Bronchial epithelial cell (primary cell): Measurements from ENCODE around the gene AGBL1. TPM values are rescaled to one million over a fixed set of nuclear protein-coding genes. Genes with fewer than 3 reads are reported as not detected.
A peak's percentile ranks its signal among the peaks of the same experiment; 100 is the strongest.

ENCODE experiments used
- DNase-seq: peaks from one replicate; pipeline ENCODE4 v3.0.0-alpha.2; 2010; ENCODE audit warnings: low read depth
- FAIRE-seq: peaks from 2 replicates; lab custom pipeline; 2011; peaks lifted over from hg19 to GRCh38; lab: Jason Lieb, UNC
- H3K27me3 ChIP-seq: 2 replicates; pipeline ENCODE4 v1.5.1; 2011; ENCODE audit warnings: low read length; ENCODE audit not compliant: control insufficient read depth, insufficient read depth
- H3K36me3 ChIP-seq: 2 replicates; pipeline ENCODE4 v1.5.1; 2011; ENCODE audit warnings: low read length; ENCODE audit not compliant: control insufficient read depth, insufficient read depth
- H3K4me3 ChIP-seq: 2 replicates; pipeline ENCODE4 v1.5.1; 2011; ENCODE audit warnings: mild to moderate bottlenecking, low read depth, low read length, control low read depth
- total RNA-seq: library from RNA; depleted of rRNA; stranded (reverse); fragments of >200 nt; gene quantifications from 2 replicates; pipeline ENCODE4 v1.2.1, GENCODE V29; 2014
- TF ChIP-seq, protein P1 (sequence below): IDR thresholded peaks from 2 replicates; pipeline ENCODE4 v1.5.1; 2011; ENCODE audit warnings: mild to moderate bottlenecking, moderate library complexity, low read length, control low read depth, inconsistent platforms; ENCODE audit not compliant: insufficient read depth, severe bottlenecking

The AGBL1 gene
- total RNA-seq, 1 donor from 2014 or later, result not detected

DNA sequence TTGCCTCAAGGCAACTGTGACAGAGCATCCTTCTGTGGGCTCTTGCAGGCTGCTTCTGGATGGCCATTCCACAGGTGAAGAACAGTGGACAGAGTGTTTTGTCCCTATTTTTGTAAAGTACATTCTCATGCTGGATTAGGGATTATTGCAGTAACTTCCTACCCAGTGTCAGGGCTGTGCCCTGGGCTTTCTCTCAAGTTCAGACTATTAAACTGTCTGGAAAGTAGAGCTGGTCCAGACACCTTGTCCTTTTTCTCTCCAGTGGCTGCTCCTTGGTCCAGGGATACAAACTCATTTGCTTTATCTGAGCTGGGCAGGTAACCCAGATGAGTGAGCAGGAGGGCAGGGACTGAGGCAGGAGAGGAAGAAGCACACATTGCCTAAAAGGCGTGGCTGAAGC, 37.4 kb upstream of the AGBL1 start:
- Histone ChIP-seq H3K27me3 (no peaks in the 10 kb centered on the region), H3K36me3 (no peaks in the 10 kb centered on the region), H3K4me3 (no peak overlapping the region)
- TF ChIP-seq, protein P1, sequence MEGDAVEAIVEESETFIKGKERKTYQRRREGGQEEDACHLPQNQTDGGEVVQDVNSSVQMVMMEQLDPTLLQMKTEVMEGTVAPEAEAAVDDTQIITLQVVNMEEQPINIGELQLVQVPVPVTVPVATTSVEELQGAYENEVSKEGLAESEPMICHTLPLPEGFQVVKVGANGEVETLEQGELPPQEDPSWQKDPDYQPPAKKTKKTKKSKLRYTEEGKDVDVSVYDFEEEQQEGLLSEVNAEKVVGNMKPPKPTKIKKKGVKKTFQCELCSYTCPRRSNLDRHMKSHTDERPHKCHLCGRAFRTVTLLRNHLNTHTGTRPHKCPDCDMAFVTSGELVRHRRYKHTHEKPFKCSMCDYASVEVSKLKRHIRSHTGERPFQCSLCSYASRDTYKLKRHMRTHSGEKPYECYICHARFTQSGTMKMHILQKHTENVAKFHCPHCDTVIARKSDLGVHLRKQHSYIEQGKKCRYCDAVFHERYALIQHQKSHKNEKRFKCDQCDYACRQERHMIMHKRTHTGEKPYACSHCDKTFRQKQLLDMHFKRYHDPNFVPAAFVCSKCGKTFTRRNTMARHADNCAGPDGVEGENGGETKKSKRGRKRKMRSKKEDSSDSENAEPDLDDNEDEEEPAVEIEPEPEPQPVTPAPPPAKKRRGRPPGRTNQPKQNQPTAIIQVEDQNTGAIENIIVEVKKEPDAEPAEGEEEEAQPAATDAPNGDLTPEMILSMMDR, result no peak
- FAIRE-seq, result no peak
- DNase-seq, result no peak

DNA sequence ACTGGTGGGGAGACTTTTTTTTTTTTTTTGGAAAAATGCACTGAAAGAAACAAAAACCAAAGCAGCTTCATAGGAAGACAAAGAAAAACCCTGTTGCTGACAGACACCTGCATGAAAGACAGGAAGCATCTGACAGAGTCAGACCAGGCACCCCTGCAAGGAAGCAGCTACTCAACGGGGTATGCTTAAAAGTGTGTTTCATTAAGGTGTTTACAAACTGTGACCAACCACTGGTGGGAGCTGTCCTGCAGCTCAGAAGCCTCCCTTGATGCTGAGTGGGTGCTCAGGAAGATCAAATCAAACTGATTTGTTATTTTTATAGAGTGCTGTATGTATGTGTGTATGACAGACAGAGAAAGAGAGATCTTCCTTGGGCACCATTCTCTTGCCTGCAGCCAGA, 34.7 kb upstream of the AGBL1 start:
- Histone ChIP-seq H3K27me3 (no peaks in the 10 kb centered on the region), H3K36me3 (no peaks in the 10 kb centered on the region), H3K4me3 (no peak overlapping the region)
- DNase-seq, result no peak
- no peak for FAIRE-seq
- TF ChIP-seq, protein P1, result no peak

DNA sequence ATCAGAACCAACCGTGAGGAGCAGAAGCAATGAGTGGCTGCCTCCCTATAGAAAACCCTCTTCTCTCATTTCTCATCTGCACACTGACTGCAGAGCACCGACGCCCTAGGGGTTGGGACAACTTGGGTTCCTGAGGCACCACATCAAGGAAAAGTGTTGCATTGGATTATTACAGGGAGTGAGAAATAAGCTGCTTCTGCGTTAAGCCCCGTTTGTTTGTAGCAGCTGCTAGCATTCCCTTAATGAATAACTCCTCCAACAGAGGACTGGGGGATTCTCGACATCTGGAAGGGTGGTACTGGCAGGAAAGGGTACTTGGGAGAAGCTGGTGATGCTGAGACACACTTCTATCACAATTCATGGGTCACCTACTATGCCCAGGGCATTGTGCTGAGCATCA, 25.3 kb upstream of the AGBL1 start:
- TF ChIP-seq, protein P1, result no peak
- FAIRE-seq, result peak; percentile 28
- no peaks in the 10 kb centered on the region for H3K27me3 ChIP-seq
- H3K36me3 ChIP-seq, result no peaks in the 10 kb centered on the region
- H3K4me3 ChIP-seq, result no peak overlapping the region
- DNase-seq, result no peak

DNA sequence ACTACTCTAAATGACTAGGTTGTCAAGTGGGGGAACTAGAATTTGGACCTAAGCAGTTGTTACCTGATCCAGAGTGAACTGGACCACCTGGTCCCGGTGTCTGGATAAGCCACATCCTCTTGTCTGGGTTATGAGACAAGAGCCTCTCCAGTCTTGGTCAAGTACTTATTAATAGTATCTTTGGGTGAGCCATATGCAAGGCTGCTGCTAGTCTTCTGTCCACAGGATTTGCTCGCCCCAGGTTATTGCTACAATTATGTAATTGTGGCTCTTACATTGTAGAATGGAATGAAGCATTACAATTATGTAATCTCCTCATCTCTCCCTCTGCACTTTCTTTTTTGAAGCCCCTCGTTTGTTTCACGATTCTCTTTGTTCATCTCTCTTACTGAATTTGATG, 24.0 kb upstream of the AGBL1 start:
- no peak for FAIRE-seq
- Histone ChIP-seq H3K36me3 (no peaks in the 10 kb centered on the region), H3K4me3 (no peak overlapping the region), H3K27me3 (no peaks in the 10 kb centered on the region)
- TF ChIP-seq, protein P1, result no peak
- DNase-seq, result no peak

GRCh38 chr15:86059851-86060250, 19.8 kb upstream of the AGBL1 start:
- Histone ChIP-seq H3K4me3 (no peak overlapping the region), H3K27me3 (no peaks in the 10 kb centered on the region), H3K36me3 (no peaks in the 10 kb centered on the region)
- TF ChIP-seq, protein P1, result no peak
- FAIRE-seq, result peak; percentile 70
- no peak for DNase-seq

GRCh38 chr15:86060674-86061073, 19.0 kb upstream of the AGBL1 start:
- TF ChIP-seq, protein P1, result no peak
- Histone ChIP-seq H3K36me3 (no peaks in the 10 kb centered on the region), H3K4me3 (no peak overlapping the region), H3K27me3 (no peaks in the 10 kb centered on the region)
- FAIRE-seq, result no peak
- DNase-seq, result no peak
